MM.1S (cell line): ENCODE measurements around the gene SETDB1.

ENCODE experiments used
- EZH2 ChIP-seq: fragments of 300-600 bp; sonication (generic); optimal IDR thresholded peaks from 2 replicates; pipeline ENCODE3; 2017; ENCODE audit warnings: low read depth, mild to moderate bottlenecking, antibody characterized with exemption, low read length, mixed read lengths
- TF ChIP-seq, protein P1 (sequence below): fragments of 300-600 bp; sonication (generic); IDR thresholded peaks from 2 replicates; pipeline ENCODE4 v1.5.1; 2016; ENCODE audit warnings: antibody characterized with exemption, low read length, mixed read lengths

- no peak for TF ChIP-seq EZH2
- TF ChIP-seq, protein P1, sequence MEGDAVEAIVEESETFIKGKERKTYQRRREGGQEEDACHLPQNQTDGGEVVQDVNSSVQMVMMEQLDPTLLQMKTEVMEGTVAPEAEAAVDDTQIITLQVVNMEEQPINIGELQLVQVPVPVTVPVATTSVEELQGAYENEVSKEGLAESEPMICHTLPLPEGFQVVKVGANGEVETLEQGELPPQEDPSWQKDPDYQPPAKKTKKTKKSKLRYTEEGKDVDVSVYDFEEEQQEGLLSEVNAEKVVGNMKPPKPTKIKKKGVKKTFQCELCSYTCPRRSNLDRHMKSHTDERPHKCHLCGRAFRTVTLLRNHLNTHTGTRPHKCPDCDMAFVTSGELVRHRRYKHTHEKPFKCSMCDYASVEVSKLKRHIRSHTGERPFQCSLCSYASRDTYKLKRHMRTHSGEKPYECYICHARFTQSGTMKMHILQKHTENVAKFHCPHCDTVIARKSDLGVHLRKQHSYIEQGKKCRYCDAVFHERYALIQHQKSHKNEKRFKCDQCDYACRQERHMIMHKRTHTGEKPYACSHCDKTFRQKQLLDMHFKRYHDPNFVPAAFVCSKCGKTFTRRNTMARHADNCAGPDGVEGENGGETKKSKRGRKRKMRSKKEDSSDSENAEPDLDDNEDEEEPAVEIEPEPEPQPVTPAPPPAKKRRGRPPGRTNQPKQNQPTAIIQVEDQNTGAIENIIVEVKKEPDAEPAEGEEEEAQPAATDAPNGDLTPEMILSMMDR = no peak
These were observed 85.1 kb downstream of the SETDB1 start for GRCh38 chr1:151011154-151011850.
